SH-SY5Y (cell line): Measurements from ENCODE around the gene ABCB8.

Experiments used
- GATA2 ChIP-seq: IDR thresholded peaks from 2 replicates; pipeline ENCODE4 v1.6.1; 2011; ENCODE audit warnings: mild to moderate bottlenecking, low read depth, low read length
- GATA3 ChIP-seq: IDR thresholded peaks from 2 replicates; pipeline ENCODE4 v1.6.1; 2011; ENCODE audit warnings: low read depth, mild to moderate bottlenecking, low read length, moderate library complexity

DNA sequence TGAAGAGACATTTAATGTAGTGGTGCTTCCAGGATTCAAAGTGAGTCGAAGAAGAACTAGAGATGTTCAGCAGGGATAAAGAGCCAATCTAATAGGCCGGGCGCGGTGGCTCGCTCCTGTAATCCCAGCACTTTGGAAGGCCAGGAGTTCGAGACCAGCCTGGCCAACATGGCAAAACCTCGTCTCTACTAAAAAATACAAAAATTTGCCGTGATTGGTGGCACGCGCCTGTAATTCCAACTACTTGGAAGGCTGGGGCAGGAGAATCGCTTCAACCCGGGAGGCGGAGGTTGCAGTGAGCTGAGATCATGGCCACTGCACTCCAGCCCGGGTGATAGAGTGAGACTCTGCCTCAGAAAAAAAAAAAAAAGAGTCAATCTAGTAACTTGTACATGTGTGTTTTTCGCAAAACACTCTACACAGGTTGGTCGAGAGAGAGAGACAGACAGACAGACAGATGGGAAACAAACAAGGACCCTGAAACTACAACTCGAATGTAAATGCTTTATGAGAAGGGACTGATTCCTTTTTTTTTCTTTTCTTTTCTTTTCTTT, 775 bp downstream of the ABCB8 start:
- TF ChIP-seq GATA2, result no peak
- no peak for TF ChIP-seq GATA3
